K562 (cell line): Measurements from ENCODE around the gene NRP1. TPM values are rescaled to one million over a fixed set of nuclear protein-coding genes. Genes with fewer than 3 reads are reported as not detected.

Experiments used
- ATAC-seq: fragments of 200-7000 bp; cut with Tn5 transposase; 3 replicates; pipeline ENCODE4 v1.9.1; 2020; ENCODE audit warnings: moderate library complexity
- BruUV-seq: library from RNA; stranded (reverse); fragments of 400-500 nt; replicated peaks from 2 replicates; lab custom pipeline; 2021; lab: Mats Ljungman, UMichigan
- CTCF ChIA-PET: fragments of 300-600 bp; formaldehyde crosslinking; extraction: SDS; loops from one replicate; lab custom pipeline; 2021; ENCODE audit warnings: low intra/inter-chr PET ratio; lab: Yijun Ruan, JAX
- POLR2A ChIA-PET: fragments of 300-600, 350-650 bp; sonication (Branson Sonifier 250); formaldehyde crosslinking; extraction: SDS; loops from one replicate; lab custom pipeline; 2021; ENCODE audit warnings: antibody characterized with exemption, inconsistent platforms; lab: Yijun Ruan, JAX
- DNase-seq, 4 experiments: peaks; one replicate each; pipeline versions ENCODE4 v3.0.0 to v3.0.0-alpha.2; 2011 to 2018; ENCODE audit warnings: low spot score in 3 of 4, mixed read lengths in 3 of 4; ENCODE audit errors: extremely low read depth in 1 of 4
- FAIRE-seq: peaks from 2 replicates; lab custom pipeline; 2011; peaks lifted over from hg19 to GRCh38; lab: Jason Lieb, UNC
- H2AFZ ChIP-seq: 2 replicates; pipeline ENCODE4 v1.6.0; 2011; ENCODE audit warnings: low read depth, low read length, control low read depth, inconsistent platforms
- H3K27ac ChIP-seq: fragments of 200-600 bp; 3 replicates; pipeline ENCODE4 v1.8.0; 2011; ENCODE audit warnings: low read depth, mild to moderate bottlenecking, control low read depth, inconsistent platforms, low read length, moderate library complexity, mixed read lengths; ENCODE audit errors: extremely low read depth
- H3K27me3 ChIP-seq, 2 experiments: fragments of 300-600 bp in 1 of 2; 2 replicates in 1 of 2; 3 replicates in 1 of 2; pipeline versions ENCODE4 v1.6.0 to v1.8.0; 2011; ENCODE audit warnings: inconsistent platforms in 2 of 2, low read length in 2 of 2, mild to moderate bottlenecking in 1 of 2, mixed read lengths in 1 of 2, moderate library complexity in 1 of 2; ENCODE audit not compliant: control insufficient read depth in 2 of 2, insufficient read depth in 2 of 2
- H3K36me3 ChIP-seq: fragments of 300-600 bp; 3 replicates; pipeline ENCODE4 v1.8.0; 2011; ENCODE audit warnings: mild to moderate bottlenecking, low read length, inconsistent platforms; ENCODE audit not compliant: control insufficient read depth, insufficient read depth
- H3K4me1 ChIP-seq, 2 experiments: fragments of 200-600 bp in 1 of 2; replicated peaks in 1 of 2; 2 replicates in 1 of 2; 3 replicates in 1 of 2; pipeline versions ENCODE4 v1.5.1 to v1.8.0; 2011; ENCODE audit warnings: inconsistent platforms in 2 of 2, low read length in 2 of 2, mild to moderate bottlenecking in 1 of 2, mixed read lengths in 1 of 2, moderate library complexity in 1 of 2; ENCODE audit not compliant: control insufficient read depth in 2 of 2, insufficient read depth in 2 of 2
- H3K4me2 ChIP-seq: 2 replicates; pipeline ENCODE4 v1.6.1; 2011; ENCODE audit warnings: low read length, control low read depth, inconsistent platforms, mixed read lengths; ENCODE audit not compliant: insufficient read depth
- H3K4me3 ChIP-seq: fragments of 200-600 bp; sonication (generic), shearing (Covaris generic); 2 replicates; pipeline ENCODE4 v1.5.1; 2016; ENCODE audit warnings: control low read depth, inconsistent platforms
- H3K79me2 ChIP-seq: fragments of 200-600 bp; 3 replicates; pipeline ENCODE4 v1.8.0; 2011; ENCODE audit warnings: low read length, inconsistent platforms; ENCODE audit not compliant: control insufficient read depth, insufficient read depth
- H3K9ac ChIP-seq, 2 experiments: 2 replicates each; pipeline versions ENCODE4 v1.6.0 to v1.6.1; 2011; ENCODE audit warnings: low read depth in 2 of 2, low read length in 2 of 2, control low read depth in 1 of 2, inconsistent platforms in 1 of 2, mild to moderate bottlenecking in 1 of 2, mixed read lengths in 1 of 2; ENCODE audit not compliant: insufficient read depth in 1 of 2
- H3K9me1 ChIP-seq: one replicate; pipeline ENCODE4 v1.6.0; 2011; ENCODE audit warnings: inconsistent platforms, mild to moderate bottlenecking, low read length, moderate library complexity; ENCODE audit not compliant: control insufficient read depth, insufficient read depth
- H3K9me3 ChIP-seq: replicated peaks from 2 replicates; pipeline ENCODE4 v1.5.1; 2011; ENCODE audit warnings: low read depth, low read length, inconsistent platforms; ENCODE audit not compliant: control insufficient read depth, insufficient read depth
- H4K20me1 ChIP-seq: replicated peaks from 2 replicates; pipeline ENCODE4 v1.6.1; 2011; ENCODE audit warnings: low read length, inconsistent platforms, mixed read lengths; ENCODE audit not compliant: control insufficient read depth, insufficient read depth
- IRF2 ChIP-seq: sonication (generic); formaldehyde crosslinking; IDR thresholded peaks from 2 replicates; pipeline ENCODE4 v1.8.1; 2022; ENCODE audit warnings: mild to moderate bottlenecking, missing genetic modification reagents
- NRF1 ChIP-seq, 2 experiments: fragments of 450-650 bp; IDR thresholded peaks in 1 of 2; conservative IDR thresholded peaks in 1 of 2; 2 replicates each; pipeline ENCODE4 v1.6.1; 2014; ENCODE audit warnings: mild to moderate bottlenecking in 2 of 2
- NUFIP1 ChIP-seq: fragments of 450-650 bp; IDR thresholded peaks from 2 replicates; pipeline ENCODE4 v1.6.1; 2018; ENCODE audit not compliant: partially characterized antibody
- SMARCC2 ChIP-seq: fragments of 450-650 bp; IDR thresholded peaks from 2 replicates; pipeline ENCODE4 v1.6.1; 2017; ENCODE audit warnings: antibody characterized with exemption, moderate library complexity, mild to moderate bottlenecking, low read depth
- TBP ChIP-seq: optimal IDR thresholded peaks from 2 replicates; pipeline ENCODE3; 2011; ENCODE audit warnings: low read depth, low read length, improper control_type of control experiment
- XRCC3 ChIP-seq: fragments of 450-650 bp; IDR thresholded peaks from 2 replicates; pipeline ENCODE4 v1.6.1; 2017; ENCODE audit warnings: mild to moderate bottlenecking, moderate library complexity
- ZKSCAN1 ChIP-seq: fragments of 150-350 bp; IDR thresholded peaks from 2 replicates; pipeline ENCODE4 v1.6.1; 2016; ENCODE audit warnings: low read depth, low read length
- ZNF263 ChIP-seq: sonication (generic); formaldehyde crosslinking; IDR thresholded peaks from 2 replicates; pipeline ENCODE4 v1.8.0; 2022; ENCODE audit warnings: mild to moderate bottlenecking, missing genetic modification reagents, borderline replicate concordance
- ZNF707 ChIP-seq: fragments of 250-450 bp; sonication (Bioruptor Pico); conservative IDR thresholded peaks from 2 replicates; pipeline ENCODE4 v1.8.0; 2022; ENCODE audit warnings: inconsistent platforms, mild to moderate bottlenecking, moderate library complexity
- WGBS: fragments of 100-300 bp; shearing (Covaris generic); methylation state at CpG from one replicate; pipeline ENCODE4 v1.1.6; 2016; ENCODE audit warnings: low coverage, mixed read lengths; ENCODE audit not compliant: insufficient coverage; ENCODE audit errors: missing lambda C conversion rate; 5-methylcytosine and 5-hydroxymethylcytosine counted together
- in situ Hi-C: fragments of 300-500 bp; cut with MboI; formaldehyde crosslinking; loops from 4 replicates; pipeline ENCODE4 v1.15.0; 2018; ENCODE audit warnings: inconsistent platforms, mixed read lengths
- intact Hi-C: fragments of 100-400 bp; cut with micrococcal nuclease; formaldehyde crosslinking; loops from 2 replicates; pipeline ENCODE4 v1.14.2; 2022
- polyA plus RNA-seq, 8 experiments: library from polyadenylated mRNA; depleted of rRNA in 4 of 8; stranded (reverse) in 5 of 8; unstranded in 3 of 8; fragments of >200 nt; fragmentation: Nextera tagmentation in 2 of 8; fragmentation: Illumina TruSeq in 1 of 8; extraction: Ambion mirVana in 2 of 8; extraction: Trizol in 1 of 8; gene quantifications; 2 replicates each; pipeline versions ENCODE4 v1.2.1 to v1.2.3, GENCODE V29; 2011 to 2014; ENCODE audit warnings: inconsistent platforms in 1 of 8, missing spikeins in 1 of 8
- total RNA-seq, 7 experiments: library from RNA; depleted of rRNA in 6 of 7; stranded (reverse); fragments of >200 nt in 6 of 7; fragmentation: Illumina TruSeq in 2 of 7; extraction: Trizol in 2 of 7; gene quantifications; 2 replicates each; pipeline versions ENCODE4 v1.2.1 to v1.2.3, GENCODE V29; 2011 to 2021; ENCODE audit warnings: low replicate concordance in 1 of 7
- TF ChIP-seq, protein P1 (sequence below): fragments of 250-450 bp; sonication (Bioruptor Pico); IDR thresholded peaks from 2 replicates; pipeline ENCODE4 v1.6.1; 2021; ENCODE audit warnings: mild to moderate bottlenecking
- TF ChIP-seq, protein P2 (sequence below): fragments of 250-450 bp; sonication (Bioruptor Pico); IDR thresholded peaks from 2 replicates; pipeline ENCODE4 v1.5.0; 2021; ENCODE audit warnings: mild to moderate bottlenecking, borderline replicate concordance
- TF ChIP-seq, protein P3 (sequence below): sonication (generic); formaldehyde crosslinking; IDR thresholded peaks from 2 replicates; pipeline ENCODE4 v1.5.0; 2020; ENCODE audit warnings: missing genetic modification reagents

Gene NRP1
- total and polyA plus RNA-seq, 9 of the 15 experiments (the other 6 are each of a cell fraction or from before 2014, with no cell fraction given), result 0.01 to 0.38 (median 0.04) TPM; not detected in 5

DNA sequence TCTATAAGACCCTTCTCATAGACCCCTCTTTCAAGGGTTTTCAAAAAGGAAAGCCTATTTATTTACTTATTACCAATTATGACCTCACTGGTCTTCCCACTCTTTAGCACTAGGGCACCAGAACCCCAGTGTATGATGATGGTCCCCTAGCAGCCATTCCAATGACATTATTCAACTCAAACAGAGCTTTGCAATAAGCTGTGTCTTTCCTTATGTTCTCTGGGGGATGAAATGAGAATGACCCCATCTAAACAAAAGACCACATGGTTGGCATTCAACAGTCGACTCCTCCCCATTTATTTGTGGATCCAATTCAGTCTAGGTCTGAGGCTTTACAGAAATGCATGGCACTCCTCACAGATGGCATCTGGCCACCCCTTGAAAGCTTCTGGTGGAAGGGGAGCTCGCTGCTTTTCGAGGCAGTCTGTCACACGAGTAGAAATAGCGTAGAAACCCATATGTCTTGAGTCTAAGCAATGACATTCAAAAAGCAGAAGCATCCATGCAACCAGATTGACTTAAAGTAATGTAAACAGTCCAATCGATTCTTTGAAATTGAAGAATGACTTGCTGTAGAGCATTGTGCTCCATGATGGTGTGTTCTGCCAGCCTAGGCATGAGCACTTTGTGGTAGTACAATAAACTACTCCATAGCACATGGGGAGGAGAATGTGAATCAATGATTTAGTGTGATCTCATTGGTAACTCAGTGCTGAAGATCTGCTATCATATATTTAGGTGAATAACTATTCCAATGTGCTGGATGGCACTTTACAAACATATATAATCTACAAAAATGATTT is 29.8 kb downstream of the NRP1 start:
- no peaks in the 10 kb centered on the region for H3K9me3 ChIP-seq
- H2AFZ ChIP-seq, result no peak overlapping the region
- CTCF ChIA-PET, result no interaction called here
- H3K79me2 ChIP-seq, result no peaks in the 10 kb centered on the region
- no TSS peak for BruUV-seq
- H3K9ac ChIP-seq, result no peak overlapping the region
- FAIRE-seq, result no peak
- H3K4me1 ChIP-seq, result no peaks in the 10 kb centered on the region
- H3K4me3 ChIP-seq, result no peak overlapping the region
- no peak for TF ChIP-seq ZNF263 (CRISPR knock-in tag)
- TF ChIP-seq, protein P1, sequence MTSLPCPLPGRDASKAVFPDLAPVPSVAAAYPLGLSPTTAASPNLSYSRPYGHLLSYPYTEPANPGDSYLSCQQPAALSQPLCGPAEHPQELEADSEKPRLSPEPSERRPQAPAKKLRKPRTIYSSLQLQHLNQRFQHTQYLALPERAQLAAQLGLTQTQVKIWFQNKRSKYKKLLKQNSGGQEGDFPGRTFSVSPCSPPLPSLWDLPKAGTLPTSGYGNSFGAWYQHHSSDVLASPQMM (CRISPR knock-in tag), result no peak
- TF ChIP-seq IRF2, result no peak
- TF ChIP-seq TBP, result no peak
- TF ChIP-seq, protein P2, sequence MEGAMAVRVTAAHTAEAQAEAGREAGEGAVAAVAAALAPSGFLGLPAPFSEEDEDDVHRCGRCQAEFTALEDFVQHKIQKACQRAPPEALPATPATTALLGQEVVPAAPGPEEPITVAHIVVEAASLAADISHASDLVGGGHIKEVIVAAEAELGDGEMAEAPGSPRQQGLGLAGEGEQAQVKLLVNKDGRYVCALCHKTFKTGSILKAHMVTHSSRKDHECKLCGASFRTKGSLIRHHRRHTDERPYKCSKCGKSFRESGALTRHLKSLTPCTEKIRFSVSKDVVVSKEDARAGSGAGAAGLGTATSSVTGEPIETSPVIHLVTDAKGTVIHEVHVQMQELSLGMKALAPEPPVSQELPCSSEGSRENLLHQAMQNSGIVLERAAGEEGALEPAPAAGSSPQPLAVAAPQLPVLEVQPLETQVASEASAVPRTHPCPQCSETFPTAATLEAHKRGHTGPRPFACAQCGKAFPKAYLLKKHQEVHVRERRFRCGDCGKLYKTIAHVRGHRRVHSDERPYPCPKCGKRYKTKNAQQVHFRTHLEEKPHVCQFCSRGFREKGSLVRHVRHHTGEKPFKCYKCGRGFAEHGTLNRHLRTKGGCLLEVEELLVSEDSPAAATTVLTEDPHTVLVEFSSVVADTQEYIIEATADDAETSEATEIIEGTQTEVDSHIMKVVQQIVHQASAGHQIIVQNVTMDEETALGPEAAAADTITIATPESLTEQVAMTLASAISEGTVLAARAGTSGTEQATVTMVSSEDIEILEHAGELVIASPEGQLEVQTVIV (CRISPR knock-in tag), result no peak
- no peak for TF ChIP-seq XRCC3
- TF ChIP-seq, protein P3, sequence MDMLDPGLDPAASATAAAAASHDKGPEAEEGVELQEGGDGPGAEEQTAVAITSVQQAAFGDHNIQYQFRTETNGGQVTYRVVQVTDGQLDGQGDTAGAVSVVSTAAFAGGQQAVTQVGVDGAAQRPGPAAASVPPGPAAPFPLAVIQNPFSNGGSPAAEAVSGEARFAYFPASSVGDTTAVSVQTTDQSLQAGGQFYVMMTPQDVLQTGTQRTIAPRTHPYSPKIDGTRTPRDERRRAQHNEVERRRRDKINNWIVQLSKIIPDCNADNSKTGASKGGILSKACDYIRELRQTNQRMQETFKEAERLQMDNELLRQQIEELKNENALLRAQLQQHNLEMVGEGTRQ (CRISPR knock-in tag), result no peak
- TF ChIP-seq NRF1 (conservative IDR thresholded peaks at IDR 0.05 in 1 of 2, IDR thresholded peaks at IDR 0.05 in 1 of 2), result no peak
- no peak for TF ChIP-seq ZKSCAN1
- no peak for TF ChIP-seq SMARCC2
- TF ChIP-seq NUFIP1, result no peak
- no peak for TF ChIP-seq ZNF707 (CRISPR knock-in tag)
- no peak for ATAC-seq
- H4K20me1 ChIP-seq, result no peaks in the 10 kb centered on the region
- intact Hi-C loops (no loop called here), in situ Hi-C loops (no loop called here)
- WGBS, result 1% methylated on average over 6 of the region's 6 CpGs
- no peaks in the 10 kb centered on the region; a peak in 1 of 5 replicates for H3K27me3 ChIP-seq
- no peaks in the 10 kb centered on the region for H3K9me1 ChIP-seq
- no peak for DNase-seq
- no peaks in the 10 kb centered on the region for H3K36me3 ChIP-seq
- POLR2A ChIA-PET, result interaction anchor here (0.6 kb wide), 1 partner anchor 23 kb away, joined by 3 read pairs; no protein-coding TSS in a partner anchor
- H3K27ac ChIP-seq, result no peak overlapping the region
- no peak overlapping the region for H3K4me2 ChIP-seq
